Spinal cord (tissue), 10 donors: ENCODE data around the gene P2RY12. TPM values are rescaled to one million over a fixed set of nuclear protein-coding genes. Genes with fewer than 3 reads are reported as not detected.

ENCODE experiments used
- DNase-seq, 6 donors: peaks; one replicate each; pipeline versions ENCODE4 v3.0.0 to v3.0.0-alpha.2; 2013 to 2015; ENCODE audit warnings: low spot score in 6 of 6, low read depth in 4 of 6
- H3K27ac ChIP-seq: one replicate; pipeline ENCODE4 v1.5.1; 2013; ENCODE audit warnings: low read depth, low read length, control low read depth
- H3K27me3 ChIP-seq: one replicate; pipeline ENCODE4 v1.6.1; 2013; ENCODE audit warnings: low read length; ENCODE audit not compliant: control insufficient read depth, insufficient read depth
- H3K36me3 ChIP-seq: one replicate; pipeline ENCODE4 v1.6.1; 2013; ENCODE audit warnings: low read length; ENCODE audit not compliant: control insufficient read depth, insufficient read depth
- H3K4me1 ChIP-seq: one replicate; pipeline ENCODE4 v1.6.1; 2013; ENCODE audit warnings: low read length; ENCODE audit not compliant: control insufficient read depth, insufficient read depth
- H3K4me3 ChIP-seq: one replicate; pipeline ENCODE4 v1.5.1; 2013; ENCODE audit warnings: low read depth, low read length, control low read depth
- H3K9me3 ChIP-seq: one replicate; pipeline ENCODE4 v1.6.1; 2013; ENCODE audit warnings: low read length; ENCODE audit not compliant: control insufficient read depth, insufficient read depth
- WGBS: methylation state at CpG from one replicate; pipeline ENCODE4 v1.1.5; 2013; ENCODE audit warnings: missing lambda C conversion rate; ENCODE audit not compliant: insufficient coverage; 5-methylcytosine and 5-hydroxymethylcytosine counted together
- polyA plus RNA-seq, 2 donors: library from polyadenylated mRNA; unstranded; fragments of 120-200 nt; gene quantifications; one replicate each; pipeline ENCODE4 v1.2.1, GENCODE V29; 2013; ENCODE audit not compliant: insufficient read length in 2 of 2
- total RNA-seq, 2 donors: library from RNA; depleted of rRNA in 1 of 2; stranded (reverse); fragments of 120-200 nt in 1 of 2; fragments of >200 nt in 1 of 2; gene quantifications; one replicate each; pipeline versions ENCODE4 v1.2.3 to v1.2.4, GENCODE V29; 2013 to 2014
- donor health status: healthy.

Gene P2RY12
- total and polyA plus RNA-seq, 4 donors = 62.7 to 167 (median 87.6) TPM

GRCh38 chr3:151357463-151357850 lies 27.1 kb downstream of the P2RY12 start:
- no peaks in the 10 kb centered on the region for H3K9me3 ChIP-seq
- no CpG with 5 or more reads among the region's 2 CpGs for WGBS
- no peaks in the 10 kb centered on the region for H3K4me1 ChIP-seq
- no peak overlapping the region for H3K4me3 ChIP-seq
- H3K27me3 ChIP-seq = no peaks in the 10 kb centered on the region
- peaks cover 3% of the 10 kb centered on the region for H3K36me3 ChIP-seq
- H3K27ac ChIP-seq = no peak overlapping the region
- DNase-seq = peak in 2 of 6 donors; percentile 25 to 65

- Histone ChIP-seq H3K4me3 (no peak overlapping the region), H3K27ac (no peak overlapping the region)
- WGBS = no CpG with 5 or more reads among the region's 2 CpGs
Measured at GRCh38 chr3:151356794-151357462, 27.6 kb downstream of the P2RY12 start.

GRCh38 chr3:151351648-151352047 lies 32.9 kb downstream of the P2RY12 start:
- Histone ChIP-seq H3K9me3 (no peaks in the 10 kb centered on the region), H3K27me3 (no peaks in the 10 kb centered on the region), H3K36me3 (peaks cover 3% of the 10 kb centered on the region), H3K27ac (no peak overlapping the region), H3K4me1 (no peaks in the 10 kb centered on the region), H3K4me3 (no peak overlapping the region)
- WGBS = no CpG with 5 or more reads among the region's 4 CpGs
- DNase-seq = no peak

More at GRCh38 chr3:151356794-151357462, 27.6 kb downstream of the P2RY12 start:
- peak in 1 of 6 donors; percentile 36 for DNase-seq
- peaks cover 3% of the 10 kb centered on the region for H3K36me3 ChIP-seq
- no peaks in the 10 kb centered on the region for H3K4me1 ChIP-seq
- no peaks in the 10 kb centered on the region for H3K27me3 ChIP-seq
- H3K9me3 ChIP-seq = no peaks in the 10 kb centered on the region

GRCh38 chr3:151351219-151351618 lies 33.3 kb downstream of the P2RY12 start:
- no peak overlapping the region for H3K4me3 ChIP-seq
- no peak for DNase-seq
- H3K36me3 ChIP-seq = peaks cover 3% of the 10 kb centered on the region
- no peaks in the 10 kb centered on the region for H3K27me3 ChIP-seq
- no peak overlapping the region for H3K27ac ChIP-seq
- WGBS = no CpG with 5 or more reads among the region's 1 CpG
- H3K9me3 ChIP-seq = no peaks in the 10 kb centered on the region
- H3K4me1 ChIP-seq = no peaks in the 10 kb centered on the region

GRCh38 chr3:151350656-151351055 lies 33.9 kb downstream of the P2RY12 start:
- no peak overlapping the region for H3K4me3 ChIP-seq
- H3K9me3 ChIP-seq = no peaks in the 10 kb centered on the region
- WGBS = no CpG with 5 or more reads among the region's 1 CpG
- no peaks in the 10 kb centered on the region for H3K36me3 ChIP-seq
- no peak overlapping the region for H3K27ac ChIP-seq
- DNase-seq = no peak
- H3K4me1 ChIP-seq = no peaks in the 10 kb centered on the region
- H3K27me3 ChIP-seq = no peaks in the 10 kb centered on the region

GRCh38 chr3:151347432-151347831 lies 37.1 kb downstream of the P2RY12 start:
- no peak for DNase-seq
- Histone ChIP-seq H3K36me3 (no peaks in the 10 kb centered on the region), H3K4me1 (no peaks in the 10 kb centered on the region), H3K9me3 (no peaks in the 10 kb centered on the region), H3K27ac (no peak overlapping the region), H3K4me3 (no peak overlapping the region), H3K27me3 (no peaks in the 10 kb centered on the region)
- 79% methylated on average over 4 of the region's 6 CpGs for WGBS

GRCh38 chr3:151346292-151346691 lies 38.3 kb downstream of the P2RY12 start:
- Histone ChIP-seq H3K4me1 (no peaks in the 10 kb centered on the region), H3K27me3 (no peaks in the 10 kb centered on the region), H3K9me3 (no peaks in the 10 kb centered on the region), H3K4me3 (no peak overlapping the region), H3K36me3 (no peaks in the 10 kb centered on the region), H3K27ac (no peak overlapping the region)
- no peak for DNase-seq
- WGBS = 89% methylated on average over 2 of the region's 3 CpGs

GRCh38 chr3:151345859-151346258 lies 38.7 kb downstream of the P2RY12 start:
- Histone ChIP-seq H3K4me3 (no peak overlapping the region), H3K9me3 (no peaks in the 10 kb centered on the region), H3K36me3 (no peaks in the 10 kb centered on the region), H3K27me3 (no peaks in the 10 kb centered on the region), H3K27ac (no peak overlapping the region), H3K4me1 (no peaks in the 10 kb centered on the region)
- no peak for DNase-seq
- 100% methylated on average over 1 of the region's 2 CpGs for WGBS

GRCh38 chr3:151331696-151332095 lies 52.9 kb downstream of the P2RY12 start:
- no peak overlapping the region for H3K27ac ChIP-seq
- WGBS = no CpG with 5 or more reads among the region's 2 CpGs

GRCh38 chr3:151330899-151331298 lies 53.7 kb downstream of the P2RY12 start:
- Histone ChIP-seq H3K9me3 (no peaks in the 10 kb centered on the region), H3K4me1 (no peaks in the 10 kb centered on the region), H3K4me3 (no peak overlapping the region), H3K27me3 (no peaks in the 10 kb centered on the region), H3K27ac (no peak overlapping the region), H3K36me3 (no peaks in the 10 kb centered on the region)
- DNase-seq = no peak

More at GRCh38 chr3:151331696-151332095, 52.9 kb downstream of the P2RY12 start:
- no peak overlapping the region for H3K4me3 ChIP-seq
- H3K4me1 ChIP-seq = no peaks in the 10 kb centered on the region
- no peak for DNase-seq
- no peaks in the 10 kb centered on the region for H3K9me3 ChIP-seq
- no peaks in the 10 kb centered on the region for H3K36me3 ChIP-seq
- H3K27me3 ChIP-seq = no peaks in the 10 kb centered on the region
